T follicular helper cell (primary cell): ENCODE data around the gene CCNY.

Experiments used
- DNase-seq: peaks from one replicate; pipeline ENCODE4 v3.0.0-alpha.2; 2020; ENCODE audit warnings: low read depth

The CCNY gene

DNA sequence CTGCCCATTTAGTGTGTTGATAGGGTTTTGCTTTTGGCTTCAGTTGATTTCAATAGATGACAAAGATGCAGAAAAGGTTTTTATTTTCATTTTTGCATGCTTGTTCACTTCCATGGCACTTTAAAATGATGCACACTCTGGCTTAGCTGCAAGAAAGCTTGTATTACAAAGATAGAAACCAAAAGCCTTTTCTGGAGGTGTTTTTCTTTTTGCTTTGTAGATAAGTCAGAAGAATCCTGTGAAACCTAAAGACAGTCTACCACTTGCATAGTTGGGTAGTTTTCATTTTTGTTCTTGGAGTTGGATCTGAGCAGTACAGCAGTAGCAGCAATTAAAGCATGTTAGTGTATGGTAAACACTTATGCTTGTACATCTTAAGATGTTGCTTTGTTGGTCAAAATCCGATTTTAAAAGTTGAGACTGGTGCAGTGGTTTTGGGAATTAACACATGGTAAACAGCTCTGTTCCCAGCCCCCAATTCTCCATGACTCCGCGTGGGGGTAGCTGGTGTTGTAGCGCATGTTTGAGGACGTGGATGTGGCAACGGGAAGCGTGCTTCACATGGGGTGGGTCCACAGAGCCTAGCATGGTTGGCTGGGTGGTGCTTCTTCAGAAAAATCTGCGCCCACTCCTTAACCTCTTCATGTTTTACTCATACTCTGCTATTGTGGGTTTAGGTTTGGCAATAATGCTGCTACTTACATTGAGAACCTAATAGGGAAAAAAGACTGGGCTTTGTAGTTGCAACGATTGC is 19.8 kb downstream of the CCNY start:
- DNase-seq = no peak

DNA sequence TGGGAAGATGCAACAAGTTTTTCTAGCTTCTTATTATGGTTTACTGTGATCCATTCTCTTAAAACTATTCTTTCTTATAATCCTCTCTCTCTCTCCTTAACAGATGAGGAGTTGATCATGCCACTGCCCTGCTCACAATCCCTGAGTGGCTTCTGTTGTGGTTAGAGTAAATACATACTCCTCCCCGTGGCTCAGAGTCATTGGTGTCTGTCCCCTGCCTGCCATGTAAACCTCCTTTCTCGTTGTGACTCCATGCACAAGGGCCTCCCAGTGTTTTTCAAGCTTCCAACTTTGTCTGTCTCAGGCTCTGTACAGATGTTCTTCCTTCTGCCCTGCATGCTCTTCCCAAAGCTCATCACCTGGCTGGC is 20.4 kb downstream of the CCNY start:
- no peak for DNase-seq

- DNase-seq = no peak
Measured at GRCh38 chr10:35359056-35359455, 22.7 kb downstream of the CCNY start.

DNA sequence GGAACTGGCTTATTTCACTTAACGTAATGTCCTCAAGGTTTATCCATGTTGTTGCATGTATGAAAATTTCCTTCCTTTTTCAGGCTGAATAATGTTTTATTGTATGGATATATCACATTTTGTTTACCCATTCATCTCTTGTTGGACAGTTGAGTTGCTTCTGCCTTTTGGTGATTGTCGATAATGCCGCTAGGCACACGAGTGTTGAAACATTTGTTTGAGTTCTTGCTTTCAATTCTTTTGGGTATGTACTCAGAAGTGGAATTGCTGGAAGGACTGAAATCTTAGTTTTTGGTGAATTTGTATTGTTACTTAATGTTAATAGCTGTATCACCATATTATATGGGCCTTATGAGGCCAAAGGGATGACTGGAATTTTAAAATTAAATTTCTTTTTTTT is 23.6 kb downstream of the CCNY start:
- no peak for DNase-seq

DNA sequence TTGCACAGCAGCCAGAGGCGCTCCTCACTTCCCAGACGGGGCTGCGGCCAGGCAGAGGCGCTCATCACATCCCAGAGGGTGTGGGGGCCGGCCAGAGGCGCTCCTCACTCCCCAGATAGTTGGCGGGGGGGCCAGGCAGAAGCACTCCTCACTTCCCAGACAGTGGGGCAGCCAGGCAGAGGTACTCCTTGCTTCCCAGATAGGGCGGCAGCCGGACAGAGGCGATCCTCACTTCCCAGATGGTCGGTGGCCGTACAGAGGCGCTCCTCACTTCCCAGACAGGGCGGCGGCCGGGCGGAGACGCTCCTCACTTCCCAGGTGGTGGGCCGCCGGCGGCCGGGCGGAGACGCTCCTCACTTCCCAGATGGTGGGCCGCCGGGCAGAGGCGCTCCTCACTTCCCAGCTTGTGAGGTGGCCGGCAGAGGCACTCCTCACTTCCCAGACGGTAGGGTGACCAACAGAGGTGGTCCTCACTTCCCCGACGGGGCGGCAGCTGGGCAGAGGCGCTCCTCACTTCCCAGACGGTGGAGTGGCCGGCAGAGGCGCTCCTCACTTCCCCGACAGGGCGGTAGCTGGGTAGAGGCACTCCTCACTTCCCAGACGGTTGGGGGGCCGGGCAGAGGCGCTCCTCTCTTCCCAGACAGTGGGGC is 26.5 kb downstream of the CCNY start:
- no peak for DNase-seq

DNA sequence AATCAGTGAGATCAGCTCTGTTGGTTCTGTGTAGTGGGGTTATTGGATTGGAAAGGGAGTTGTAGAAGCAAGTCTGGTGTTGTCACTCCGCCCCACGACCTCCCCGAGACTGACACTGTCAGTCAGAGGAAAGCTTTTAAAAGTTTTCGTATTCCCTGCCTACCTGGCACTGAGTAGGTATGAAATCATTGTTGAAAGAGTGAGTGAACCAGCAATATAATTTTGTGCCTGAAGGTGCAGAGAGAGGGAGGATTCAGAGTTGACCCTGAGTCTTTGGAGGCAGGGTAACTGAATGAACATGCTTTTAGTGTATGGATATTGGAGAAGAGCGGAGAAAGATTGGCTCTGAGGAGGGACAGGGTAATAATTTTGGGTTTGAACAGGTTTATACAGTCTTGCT is 27.3 kb downstream of the CCNY start:
- DNase-seq = no peak

DNA sequence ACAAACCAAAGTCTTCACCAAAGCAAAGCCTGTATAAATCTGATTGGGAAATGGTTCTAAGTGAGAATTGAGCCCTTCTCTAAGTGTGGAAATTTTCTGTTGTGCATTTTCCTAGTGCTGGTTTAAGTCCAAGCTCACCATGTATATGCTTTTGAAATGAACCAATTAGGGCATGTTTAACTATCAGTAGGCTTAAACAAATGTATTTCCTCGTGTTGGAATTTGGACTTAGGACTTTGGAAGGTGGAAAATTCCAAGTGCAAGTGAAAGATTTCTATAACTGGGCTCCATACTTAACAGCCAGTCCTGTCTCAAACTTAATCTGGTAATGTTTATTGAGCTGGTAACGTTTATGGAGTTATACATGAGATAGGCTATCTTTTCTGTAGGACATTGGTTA is 28.5 kb downstream of the CCNY start:
- DNase-seq = no peak

- no peak for DNase-seq
Measured at GRCh38 chr10:35365994-35366393, 29.7 kb downstream of the CCNY start.

DNA sequence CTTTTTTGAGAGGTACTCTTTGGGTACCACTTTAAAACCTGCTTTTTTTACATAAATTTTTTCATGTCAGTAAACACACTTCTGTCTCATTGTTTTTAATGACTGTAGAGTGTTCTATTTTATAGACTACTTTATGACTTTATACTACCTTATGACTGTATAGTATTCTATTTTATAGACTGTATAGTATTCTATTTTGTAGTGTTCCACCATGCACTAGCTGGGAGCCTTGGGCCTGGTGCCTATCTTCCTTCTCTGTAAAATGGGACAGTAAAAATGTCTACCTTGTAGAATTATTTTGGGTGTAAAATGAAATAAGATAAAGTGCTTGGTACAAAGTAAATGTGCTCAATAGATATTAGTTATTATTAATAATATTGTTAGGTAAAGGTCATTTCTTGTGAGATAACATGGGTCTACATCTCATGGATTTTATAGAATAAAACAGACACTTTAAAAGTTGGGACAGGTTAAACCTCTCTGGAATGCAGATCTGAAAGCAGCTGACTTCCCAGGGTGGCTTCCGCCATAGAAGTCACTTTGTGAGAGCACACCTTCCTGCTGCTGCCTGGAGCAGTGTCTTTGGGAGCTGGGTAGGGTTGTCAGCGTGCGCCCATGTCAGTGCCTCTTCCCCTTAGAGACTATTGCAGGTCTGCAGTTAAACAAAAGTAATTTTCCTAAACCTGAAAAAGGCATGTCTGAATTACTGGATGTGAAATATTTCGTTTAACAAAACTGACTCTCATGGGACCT is 31.0 kb downstream of the CCNY start:
- no peak for DNase-seq

DNA sequence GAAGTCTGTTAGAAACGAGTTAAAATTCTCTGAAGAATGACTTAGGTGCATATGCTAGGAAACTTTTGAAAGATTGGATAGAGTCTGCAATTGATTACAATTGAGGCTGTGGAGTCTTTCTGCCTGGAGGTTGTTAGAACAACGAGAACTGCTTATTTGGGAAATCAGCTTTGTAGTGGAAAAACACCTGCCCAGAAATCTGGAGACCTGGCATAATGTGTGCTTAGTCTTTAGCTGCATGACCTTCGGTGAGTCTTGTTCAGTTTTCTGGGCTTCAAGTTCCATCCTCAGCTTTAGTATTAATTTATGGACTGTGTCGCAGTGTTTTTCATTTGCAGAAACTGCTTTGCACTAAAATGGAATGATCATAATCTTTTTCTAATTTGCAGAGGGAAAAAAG is 31.7 kb downstream of the CCNY start:
- no peak for DNase-seq

DNA sequence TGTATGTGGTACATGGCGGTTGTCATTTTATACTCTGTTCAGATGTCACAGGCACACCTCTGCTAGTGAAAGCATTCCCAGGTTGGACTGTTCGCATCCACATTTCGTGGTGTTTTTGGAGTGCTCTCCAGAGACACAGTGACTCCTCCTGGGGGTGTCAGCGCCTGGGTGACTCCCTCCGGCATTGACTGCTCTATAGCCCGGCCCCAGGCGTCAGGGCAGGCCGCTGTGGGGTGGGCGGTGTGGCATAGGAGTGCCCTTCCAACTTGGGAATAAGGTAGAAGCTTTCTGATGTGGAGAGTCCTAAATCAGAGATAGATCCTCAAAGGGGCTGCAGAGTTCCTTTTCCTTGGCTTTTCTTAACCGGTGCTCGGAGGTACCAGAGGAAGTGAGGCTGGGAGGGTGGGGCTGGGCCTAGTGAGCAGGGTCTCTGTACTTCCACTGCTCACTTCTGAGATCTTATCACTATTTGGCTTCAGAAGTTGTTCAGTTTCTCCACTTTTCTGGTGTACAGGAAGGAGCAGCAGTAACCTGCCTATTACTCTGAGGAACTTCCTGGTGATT is 32.3 kb downstream of the CCNY start:
- DNase-seq = no peak

GRCh38 chr10:35369049-35369611 is 32.8 kb downstream of the CCNY start:
- DNase-seq = no peak

DNA sequence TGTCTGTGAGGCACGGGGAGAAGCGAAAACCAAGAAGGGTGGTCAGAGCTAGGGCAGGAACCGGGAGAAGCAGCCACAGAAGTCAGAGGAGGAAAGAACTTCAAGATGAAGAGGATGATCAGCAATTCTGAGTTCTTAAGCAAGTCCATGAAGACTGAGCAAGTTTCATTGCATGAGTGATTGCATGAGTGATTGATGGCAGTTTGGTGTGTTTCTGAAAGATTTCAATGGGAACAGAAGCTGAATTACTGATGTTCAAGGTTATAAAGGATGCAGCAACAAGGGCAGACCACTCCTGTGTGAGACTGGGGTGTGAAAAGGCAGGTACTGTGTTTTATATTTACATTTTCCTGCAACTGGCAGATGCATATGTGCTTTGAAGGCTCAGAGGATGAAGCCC is 35.4 kb downstream of the CCNY start:
- no peak for DNase-seq

DNA sequence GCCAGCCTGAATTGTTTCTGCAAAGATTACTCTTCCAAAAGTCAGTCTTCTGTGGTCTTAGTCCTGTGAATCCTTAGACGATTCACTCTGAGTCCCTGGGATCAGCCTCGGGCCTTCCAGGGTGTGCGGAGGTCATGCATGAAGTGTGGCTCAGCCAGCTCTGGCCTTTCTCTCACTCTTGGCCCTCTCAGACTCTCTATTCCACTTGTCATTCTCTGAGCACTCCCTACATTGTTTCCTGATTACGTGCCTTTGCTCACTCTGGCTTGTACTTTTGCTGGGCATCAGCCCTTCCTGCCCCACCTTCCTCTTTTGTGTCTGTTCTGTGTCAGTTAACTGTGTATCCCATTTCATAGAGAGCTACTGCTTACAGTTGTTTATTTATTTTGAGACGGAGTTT is 36.0 kb downstream of the CCNY start:
- DNase-seq = no peak

DNA sequence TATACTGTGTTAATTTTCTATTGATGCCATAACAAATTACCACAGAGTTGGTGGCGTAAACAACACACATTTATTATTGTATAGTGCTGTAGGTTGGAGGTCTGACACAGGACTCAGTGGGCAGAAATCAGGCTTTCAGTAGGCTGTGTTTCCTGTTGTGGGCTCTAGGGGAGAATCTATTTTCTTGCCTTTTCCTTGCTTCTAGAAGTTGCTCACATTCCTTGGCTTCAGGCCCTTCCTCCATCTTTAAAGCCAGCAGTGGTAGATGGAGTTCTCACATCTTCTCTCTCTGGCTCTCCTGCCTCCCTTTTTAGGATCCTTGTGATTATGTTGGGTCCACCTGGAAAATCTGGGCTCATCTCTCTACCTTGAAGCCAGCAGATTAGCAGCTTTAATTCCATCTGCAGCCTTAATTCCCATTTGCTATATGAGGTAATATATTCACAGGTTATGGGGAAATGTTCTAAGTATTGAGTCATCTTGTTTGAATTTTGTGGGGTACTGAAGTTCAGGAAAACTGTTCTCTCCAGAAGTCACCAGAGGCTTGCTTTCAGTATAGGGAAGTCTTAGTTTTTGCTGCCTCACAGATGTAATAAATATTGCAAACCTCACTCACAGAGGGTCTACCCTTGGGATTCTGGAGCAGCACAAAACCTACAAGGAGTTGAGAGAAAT is 38.9 kb downstream of the CCNY start:
- DNase-seq = no peak

- DNase-seq = no peak
Measured at GRCh38 chr10:35377050-35377728, 40.9 kb downstream of the CCNY start.

- DNase-seq = no peak
Measured at GRCh38 chr10:35378541-35379210, 42.4 kb downstream of the CCNY start.

GRCh38 chr10:35379226-35380137 is 43.2 kb downstream of the CCNY start:
- no peak for DNase-seq

DNA sequence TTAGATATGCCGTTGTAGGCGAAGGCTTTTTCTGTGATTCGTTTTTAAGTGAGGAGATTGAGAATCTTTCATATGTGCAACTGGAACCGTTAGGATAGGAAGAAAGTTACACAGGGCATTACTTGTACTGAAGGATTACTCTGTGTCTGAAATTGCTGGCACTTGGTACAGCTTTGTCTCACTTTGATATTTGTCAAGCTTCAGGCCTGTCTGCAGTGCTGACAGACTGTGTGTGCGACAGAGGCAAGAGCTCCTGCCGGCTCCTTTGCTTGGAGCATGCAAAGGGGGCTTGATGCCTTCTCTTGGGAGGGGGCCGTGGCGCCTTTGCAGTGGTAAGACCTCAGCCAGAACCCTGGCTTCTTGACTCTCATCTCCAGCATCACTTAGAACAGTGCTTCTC is 45.8 kb downstream of the CCNY start:
- no peak for DNase-seq
